ENCODE results near the gene TIMM13.

GRCh38 chr19:2392366-2392765 lies 35.0 kb downstream of the TIMM13 start:
- TF ChIP-seq POLR2AphosphoS5 (IDR thresholded peaks at IDR 0.05; ENCODE audit: low read depth, low read length) (no peak), GABPA (IDR thresholded peaks at IDR 0.05; ENCODE audit: borderline replicate concordance, insufficient read depth, low read length) (no peak)

Data from H1 (cell line).